Naive thymus-derived CD4-positive, alpha-beta T cell (primary cell): Measurements from ENCODE around the gene NCOR1. TPM values are rescaled to one million over a fixed set of nuclear protein-coding genes. Genes with fewer than 3 reads are reported as not detected.

Experiments
- ATAC-seq: fragments of 150-1000 bp; cut with Tn5 transposase; 2 replicates; pipeline ENCODE4 v1.10.0; 2021; ENCODE audit warnings: mild to moderate bottlenecking, moderate library complexity
- CTCF ChIA-PET: fragments of 350-600 bp; sonication (Branson Sonifier 250); formaldehyde crosslinking; loops from one replicate; lab custom pipeline; 2021; ENCODE audit warnings: antibody characterized with exemption; lab: Charles Lee
- POLR2A ChIA-PET: fragments of 350-600 bp; sonication (Branson Sonifier 250); formaldehyde crosslinking; loops from one replicate; lab custom pipeline; 2021; ENCODE audit warnings: antibody characterized with exemption, inconsistent platforms; lab: Charles Lee
- DNase-seq, 9 donors: peaks; one replicate each; pipeline versions ENCODE4 v3.0.0 to v3.0.0-alpha.2; 2020 to 2022; ENCODE audit warnings: mixed read lengths in 1 of 9
- H3K27ac ChIP-seq: one replicate; pipeline ENCODE4 v1.7.0; 2013; ENCODE audit warnings: mild to moderate bottlenecking, low read depth, low read length, moderate library complexity
- H3K27me3 ChIP-seq, 2 donors: one replicate each; pipeline ENCODE4 v1.7.0; 2013; ENCODE audit warnings: low read length in 2 of 2, mild to moderate bottlenecking in 2 of 2, moderate library complexity in 2 of 2; ENCODE audit not compliant: control insufficient read depth in 2 of 2, insufficient read depth in 2 of 2
- H3K36me3 ChIP-seq, 3 experiments: 1 replicate in 2 of 3; 2 replicates in 1 of 3; pipeline ENCODE4 v1.7.0; 2013; ENCODE audit warnings: low read length in 3 of 3, mild to moderate bottlenecking in 3 of 3, moderate library complexity in 1 of 3; ENCODE audit not compliant: insufficient read depth in 3 of 3, control insufficient read depth in 2 of 3
- H3K4me1 ChIP-seq, 2 donors: one replicate each; pipeline ENCODE4 v1.7.0; 2013; ENCODE audit warnings: low read length in 2 of 2, mild to moderate bottlenecking in 2 of 2, moderate library complexity in 1 of 2; ENCODE audit not compliant: control insufficient read depth in 2 of 2, insufficient read depth in 2 of 2
- H3K4me3 ChIP-seq: 2 replicates; pipeline ENCODE4 v1.7.0; 2013; ENCODE audit warnings: mild to moderate bottlenecking, low read length
- H3K9me3 ChIP-seq, 3 experiments: 1 replicate in 2 of 3; 2 replicates in 1 of 3; pipeline ENCODE4 v1.7.0; 2013; ENCODE audit warnings: low read length in 3 of 3; ENCODE audit not compliant: control insufficient read depth in 2 of 3
- H3K27ac Mint-ChIP-seq, 9 donors: one replicate each; pipeline ENCODE4 v1.8.0; 2020 to 2022; ENCODE audit warnings: mixed read lengths in 9 of 9, mild to moderate bottlenecking in 8 of 9, moderate library complexity in 5 of 9, inconsistent platforms in 2 of 9
- H3K27me3 Mint-ChIP-seq, 5 donors: one replicate each; pipeline ENCODE4 v1.8.0; 2021 to 2022; ENCODE audit warnings: mixed read lengths in 5 of 5, mild to moderate bottlenecking in 1 of 5
- H3K36me3 Mint-ChIP-seq, 5 donors: one replicate each; pipeline ENCODE4 v1.8.0; 2020 to 2022; ENCODE audit warnings: mixed read lengths in 5 of 5, mild to moderate bottlenecking in 3 of 5, inconsistent platforms in 1 of 5
- H3K4me1 Mint-ChIP-seq, 7 donors: one replicate each; pipeline ENCODE4 v1.8.0; 2020 to 2022; ENCODE audit warnings: mixed read lengths in 7 of 7, mild to moderate bottlenecking in 3 of 7, inconsistent platforms in 1 of 7
- H3K4me3 Mint-ChIP-seq, 10 donors: one replicate each; pipeline ENCODE4 v1.8.0; 2020 to 2022; ENCODE audit warnings: mild to moderate bottlenecking in 10 of 10, mixed read lengths in 10 of 10, moderate library complexity in 6 of 10, inconsistent platforms in 2 of 10
- H3K9me3 Mint-ChIP-seq, 11 donors: one replicate each; pipeline ENCODE4 v1.8.0; 2020 to 2022; ENCODE audit warnings: mixed read lengths in 11 of 11, mild to moderate bottlenecking in 4 of 11, inconsistent platforms in 1 of 11, moderate library complexity in 1 of 11
- intact Hi-C, 2 donors: fragments of 100-400 bp; cut with micrococcal nuclease; formaldehyde crosslinking; loops; one replicate each; pipeline ENCODE4 v1.15.1; 2023
- polyA plus RNA-seq, 2 donors: library from polyadenylated mRNA; unstranded; fragments of 300-500 nt; fragmentation: Illumina TruSeq; gene quantifications; one replicate each; pipeline ENCODE4 v1.2.3, GENCODE V29; 2021
- total RNA-seq, 6 experiments: library from RNA in 5 of 6; stranded (reverse) in 5 of 6; gene quantifications; 1 replicate in 5 of 6; 2 replicates in 1 of 6; pipeline ENCODE4 v1.2.3 and lab custom pipeline; 2021 to 2026

Gene NCOR1
- total and polyA plus RNA-seq, 7 experiments from 2014 or later: 75.8 to 169 (median 149) TPM

DNA sequence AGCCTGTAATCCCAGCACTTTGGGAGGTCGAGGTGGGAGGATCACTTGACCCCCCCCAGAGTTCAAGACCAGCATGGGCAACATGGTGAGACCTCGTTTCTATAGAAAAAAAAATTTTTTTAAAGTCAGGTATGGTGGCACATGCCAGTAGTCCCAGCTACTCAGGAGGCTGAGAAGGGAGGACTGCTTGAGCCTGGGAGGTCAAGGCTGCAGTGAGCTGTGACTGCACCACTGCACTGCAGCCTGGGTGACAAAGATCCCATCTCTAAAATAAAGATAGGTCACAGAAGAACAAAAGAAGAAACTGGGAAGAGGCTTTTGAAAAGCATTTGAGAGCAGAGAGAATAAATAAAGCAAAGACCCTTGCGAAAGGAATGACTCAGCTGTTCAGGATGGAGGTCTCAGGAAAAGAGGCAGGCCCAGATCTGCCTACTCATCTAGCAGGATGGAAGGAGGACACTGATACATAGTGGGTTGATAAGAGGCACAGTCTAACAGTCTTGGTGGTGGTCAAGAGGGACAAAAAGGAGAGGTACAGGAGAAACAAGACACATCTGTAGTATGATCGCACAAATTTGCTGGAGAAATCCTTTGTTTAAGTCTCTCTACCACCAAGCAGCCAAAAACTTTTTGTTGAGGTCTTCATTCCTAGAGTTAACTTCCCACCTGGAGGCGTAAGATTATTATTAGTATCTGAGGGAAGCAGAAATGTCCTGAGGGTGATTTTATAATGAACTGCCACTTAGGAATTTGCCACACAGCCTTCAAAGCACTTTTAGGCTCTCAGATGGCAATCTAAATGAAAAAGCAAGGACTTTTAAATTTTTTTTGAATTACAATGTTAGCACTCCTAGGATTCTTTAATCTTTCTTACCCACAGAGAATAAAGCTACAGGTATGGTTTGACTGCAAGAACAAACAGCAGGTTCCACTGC is 233.4 kb downstream of the NCOR1 start:
- Histone ChIP-seq H3K4me3 (no peak overlapping the region), H3K27ac (no peak overlapping the region), H3K36me3 (peaks cover 10 to 71% (median 14%) of the 10 kb centered on the region in 3 experiments), H3K4me1 (no peaks in the 10 kb centered on the region), H3K27me3 (no peaks in the 10 kb centered on the region), H3K9me3 (no peaks in the 10 kb centered on the region)
- Mint-ChIP-seq H3K27me3 (no peaks in the 10 kb centered on the region), H3K4me1 (peaks cover 4 to 20% (median 9%) of the 10 kb centered on the region in 7 donors), H3K36me3 (peaks cover 16 to 50% (median 32%) of the 10 kb centered on the region in 5 donors), H3K27ac (peak overlapping the region in 8 of 9 donors; percentile 16 to 89 (median 54)), H3K9me3 (no peaks in the 10 kb centered on the region), H3K4me3 (no peak overlapping the region)
- ChIA-PET CTCF (interaction anchor here (0.7 kb wide), 1 partner anchor 16 kb away, joined by 4 read pairs; no protein-coding TSS in a partner anchor), POLR2A (no interaction called here)
- ATAC-seq (no peak), DNase-seq (no peak)
- intact Hi-C loops: no loop called here

DNA sequence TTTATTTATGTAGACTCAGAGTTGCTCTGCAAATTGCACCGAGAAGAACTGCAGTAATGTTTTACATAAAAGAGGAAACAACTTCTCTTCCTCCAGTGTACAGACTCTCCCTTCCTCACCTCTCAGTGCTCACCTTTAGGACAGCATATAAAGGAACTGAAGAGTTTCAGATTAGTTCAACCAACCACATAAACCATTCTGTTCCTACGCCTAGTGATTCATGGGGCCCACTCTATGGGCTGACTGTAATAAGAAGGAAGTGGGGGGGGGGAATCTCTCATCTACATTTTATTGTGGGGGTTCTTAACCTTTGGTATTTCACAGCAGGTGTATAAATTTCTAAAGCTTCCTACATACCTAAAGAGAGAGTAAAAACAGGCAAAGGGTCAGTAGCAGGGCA is 234.1 kb downstream of the NCOR1 start:
- no peak overlapping the region for H3K4me3 ChIP-seq
- intact Hi-C loops: no loop called here
- no peaks in the 10 kb centered on the region for H3K4me1 ChIP-seq
- ChIA-PET CTCF (interaction anchor here (0.7 kb wide), 1 partner anchor 16 kb away, joined by 4 read pairs; no protein-coding TSS in a partner anchor), POLR2A (no interaction called here)
- no peak for DNase-seq
- no peaks in the 10 kb centered on the region for H3K9me3 Mint-ChIP-seq
- peaks cover 4 to 20% (median 9%) of the 10 kb centered on the region in 7 donors for H3K4me1 Mint-ChIP-seq
- peaks cover 10 to 70% (median 14%) of the 10 kb centered on the region in 3 experiments for H3K36me3 ChIP-seq
- peaks cover 19 to 49% (median 28%) of the 10 kb centered on the region in 5 donors for H3K36me3 Mint-ChIP-seq
- H3K27me3 ChIP-seq: no peaks in the 10 kb centered on the region
- H3K4me3 Mint-ChIP-seq: no peak overlapping the region
- ATAC-seq: peak; percentile 26
- H3K27ac Mint-ChIP-seq: peak overlapping the region in 5 of 9 donors; percentile 5 to 76 (median 53)
- H3K27ac ChIP-seq: no peak overlapping the region
- H3K9me3 ChIP-seq: no peaks in the 10 kb centered on the region
- H3K27me3 Mint-ChIP-seq: no peaks in the 10 kb centered on the region

Other genes with a start within 250 kb of the NCOR1 start
- gene ZSWIM7, start 215.8 kb downstream of the NCOR1 start, total RNA-seq: 10 to 100 TPM; 10.0 to 39.6 (median 25.4) TPM
- gene ZSWIM7, start 215.8 kb downstream of the NCOR1 start, polyA plus RNA-seq: 10 to 100 TPM; 78.6 to 82.7 TPM
- 10 to 100 TPM; 32.8 to 61.6 (median 37.4) TPM for gene TTC19, start 215.7 kb downstream of the NCOR1 start, total RNA-seq
- 10 to 100 TPM; 35.8 to 35.9 TPM for gene TTC19, start 215.7 kb downstream of the NCOR1 start, polyA plus RNA-seq
- gene PIGL, start 1.7 kb upstream of the NCOR1 start, total RNA-seq: 10 to 100 TPM; 34.1 to 82.5 (median 75.3) TPM
- 10 to 100 TPM; 12.3 to 15.2 TPM for gene PIGL, start 1.7 kb upstream of the NCOR1 start, polyA plus RNA-seq
- 10 to 100 TPM in 4 of 5 experiments, 1 to 10 TPM in 1; 9.8 to 30.3 (median 21.7) TPM for gene CENPV, start 137.9 kb upstream of the NCOR1 start, total RNA-seq
- 10 to 100 TPM; 23.1 to 29.2 TPM for gene CENPV, start 137.9 kb upstream of the NCOR1 start, polyA plus RNA-seq
- gene UBB, start 165.6 kb upstream of the NCOR1 start, total RNA-seq: 1,000 to 10,000 TPM in 1 of 5 experiments, 100 to 1,000 TPM in 4; 537 to 1,283 (median 621) TPM
- gene UBB, start 165.6 kb upstream of the NCOR1 start, polyA plus RNA-seq: 1,000 to 10,000 TPM; 1,829 to 1,950 TPM
- 100 to 1,000 TPM in 1 of 5 experiments, 10 to 100 TPM in 4; 66.8 to 141 (median 80.0) TPM for gene TRPV2, start 200.0 kb upstream of the NCOR1 start, total RNA-seq
- gene TRPV2, start 200.0 kb upstream of the NCOR1 start, polyA plus RNA-seq: 100 to 1,000 TPM in 1 of 2 donors, 10 to 100 TPM in 1; 78.7 to 104 TPM